ENCODE data around the gene KCNT1.
A peak's percentile ranks its signal among the peaks of the same experiment; 100 is the strongest.

The KCNT1 gene

DNA sequence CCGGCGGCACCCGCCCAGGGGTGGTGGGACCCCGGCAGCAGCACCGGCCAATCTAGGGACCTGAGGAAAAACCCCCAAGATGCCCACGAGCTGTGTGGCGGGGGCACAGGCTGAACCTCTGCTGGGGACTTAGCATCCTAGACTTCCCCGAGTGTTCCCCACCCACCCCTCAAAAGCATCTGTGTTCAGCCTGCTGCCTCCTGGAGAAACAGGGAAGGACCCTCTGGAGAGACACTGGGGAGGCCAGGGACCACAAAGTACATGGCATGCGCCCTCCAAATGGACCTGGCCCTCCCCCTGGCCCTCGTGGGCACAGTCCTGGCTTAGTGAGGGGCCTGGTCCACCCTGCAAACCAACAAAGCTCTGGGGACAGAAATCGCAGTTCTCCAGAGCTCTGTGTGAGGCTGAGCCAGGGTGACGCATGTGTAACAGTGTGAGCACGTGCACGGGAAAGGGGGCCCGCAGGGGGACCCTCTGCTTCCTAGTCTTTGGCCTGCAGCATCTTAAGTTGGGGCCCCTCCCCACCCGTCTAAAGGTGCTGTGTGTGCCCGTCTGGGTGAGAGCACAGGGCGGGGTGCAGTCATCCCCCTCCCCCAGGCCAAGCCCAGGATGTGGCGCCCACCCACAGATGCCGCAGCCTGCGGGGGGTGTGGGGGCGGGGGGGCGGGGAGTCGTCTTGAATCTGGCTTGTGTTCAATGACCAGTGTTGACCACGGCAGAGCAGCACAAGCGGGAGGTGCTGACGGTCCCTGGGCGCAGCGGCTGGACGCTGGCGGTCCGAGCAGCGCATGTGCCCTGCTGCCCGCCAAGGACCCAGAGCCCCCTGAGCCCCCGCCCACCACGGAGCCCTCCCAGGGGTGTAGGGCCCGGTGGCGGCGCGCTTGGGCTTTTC lies 672 bp upstream of the KCNT1 start:
- DNase-seq, result peak; percentile 43

DNA sequence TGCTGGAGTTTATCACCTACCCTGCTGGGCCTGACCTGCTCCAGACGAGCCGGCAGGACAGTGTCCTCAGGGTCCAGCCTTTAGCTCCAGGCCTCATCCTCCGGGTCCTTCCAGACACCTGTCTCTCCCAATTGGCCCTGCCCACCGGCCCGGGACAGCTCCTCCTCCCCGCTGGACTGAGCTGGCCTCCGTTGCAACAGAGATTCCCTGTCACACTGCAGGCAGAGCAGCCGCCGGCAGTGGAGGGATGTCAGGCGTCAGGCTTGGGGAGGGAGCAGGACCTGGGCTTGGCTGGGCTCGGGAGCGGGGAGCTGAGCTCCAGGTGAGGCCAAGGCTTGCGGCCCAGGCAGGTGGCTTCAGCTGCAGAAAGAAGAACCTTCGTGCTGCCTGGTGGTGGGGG lies 1.7 kb downstream of the KCNT1 start:
- no peak for DNase-seq

DNA sequence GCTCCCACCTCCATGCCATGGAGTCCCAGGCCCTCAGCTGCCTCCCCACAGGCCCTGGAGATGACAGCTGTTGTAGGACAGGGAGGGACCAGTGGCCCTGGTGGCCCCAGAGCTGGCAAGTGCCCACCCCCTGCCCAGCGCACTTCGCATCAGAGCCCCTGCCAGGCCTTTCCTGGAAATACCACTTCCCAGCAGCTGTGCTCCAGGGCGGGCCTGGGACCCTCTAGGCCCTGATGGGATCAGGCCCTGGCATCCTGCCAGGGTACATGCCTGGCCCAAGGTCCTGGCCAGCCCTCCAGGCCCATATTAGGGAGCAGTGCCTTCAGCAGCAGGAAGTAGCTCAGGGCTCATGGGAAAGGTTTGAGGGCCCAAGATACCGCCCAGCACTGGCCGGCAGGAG lies 2.5 kb downstream of the KCNT1 start:
- peak; percentile 77 for DNase-seq

DNA sequence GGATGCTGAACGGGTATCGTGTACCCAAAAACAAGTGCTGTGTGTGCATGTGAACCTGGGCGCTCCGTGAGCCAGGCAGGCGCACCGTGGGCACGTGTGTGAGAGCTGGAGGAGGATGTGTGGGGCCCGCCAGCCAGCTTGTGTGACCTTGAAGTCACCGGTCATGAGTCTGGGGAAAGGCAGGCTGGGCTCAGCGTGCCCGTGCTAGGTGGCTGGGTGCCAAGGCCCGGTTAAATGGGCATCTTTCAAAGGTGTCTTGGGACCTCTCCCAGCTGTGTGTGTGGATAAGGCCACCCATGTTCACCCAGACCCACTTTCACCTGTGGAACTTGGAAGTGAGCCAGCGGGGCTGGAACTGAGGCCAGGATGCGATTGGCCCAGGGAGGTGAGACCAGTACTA lies 3.4 kb downstream of the KCNT1 start:
- no peak for DNase-seq

DNA sequence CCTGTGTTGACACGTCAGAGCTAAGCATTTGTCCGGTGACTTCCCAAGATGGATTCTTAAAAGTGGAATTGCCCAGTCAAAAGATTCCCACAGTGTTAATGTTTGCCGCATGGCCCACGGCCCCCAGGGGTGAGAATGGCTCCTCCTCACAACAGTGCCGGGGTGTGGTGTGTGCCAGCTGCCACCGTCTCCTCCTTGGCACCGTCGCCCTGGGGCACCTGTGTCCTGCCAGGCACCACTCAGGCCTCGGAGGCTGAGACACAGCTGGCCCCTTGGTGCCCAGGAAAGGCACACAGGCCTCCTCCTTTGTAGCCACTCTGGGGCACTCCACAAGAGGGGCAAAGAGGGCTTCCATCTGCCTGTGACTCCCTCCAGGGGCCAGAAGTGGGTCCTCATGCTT lies 4.3 kb downstream of the KCNT1 start:
- DNase-seq, result no peak

DNA sequence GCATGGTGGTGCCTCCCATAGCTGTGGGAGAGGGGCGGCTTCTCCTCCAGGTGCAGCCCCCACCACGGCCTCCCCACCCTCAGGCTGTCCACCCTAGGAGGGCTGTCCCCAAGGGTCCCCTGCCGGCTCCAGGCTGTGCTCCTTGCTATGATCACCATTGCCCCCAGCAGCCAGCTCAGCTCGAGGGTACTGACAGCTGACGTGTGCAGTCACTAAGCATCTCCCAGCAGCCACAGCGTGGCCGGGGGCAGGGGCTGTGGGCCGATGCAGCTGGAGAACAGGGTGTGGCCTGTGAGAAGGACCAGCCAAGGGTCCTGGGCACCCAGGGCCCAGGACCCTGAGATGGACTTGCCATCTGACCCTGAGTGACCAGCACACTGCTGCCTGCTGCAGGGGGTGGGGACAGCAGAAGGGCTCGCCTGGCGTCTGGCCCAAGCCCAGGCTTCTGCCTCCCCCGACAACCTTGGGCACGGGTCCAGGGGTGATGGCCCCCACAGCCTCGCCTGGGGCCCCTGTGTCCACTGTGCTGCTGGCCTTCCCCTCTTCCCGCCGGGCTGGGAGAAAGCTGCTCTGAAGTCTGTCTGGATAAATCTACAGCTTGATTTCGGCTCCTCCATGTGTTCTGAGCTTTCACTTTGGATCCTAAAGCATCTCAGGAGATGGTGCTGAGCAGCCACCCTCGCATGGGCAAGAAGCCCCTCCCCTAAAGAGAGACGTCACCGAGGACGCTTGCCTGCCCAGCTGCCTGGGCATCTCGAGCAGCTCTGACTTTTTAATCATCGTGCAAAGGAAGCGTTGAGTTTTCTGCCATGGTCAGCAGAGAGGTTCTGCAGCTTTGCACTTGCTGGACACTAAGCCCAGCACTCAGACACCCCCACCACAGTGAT lies 5.5 kb downstream of the KCNT1 start:
- no peak for DNase-seq

DNA sequence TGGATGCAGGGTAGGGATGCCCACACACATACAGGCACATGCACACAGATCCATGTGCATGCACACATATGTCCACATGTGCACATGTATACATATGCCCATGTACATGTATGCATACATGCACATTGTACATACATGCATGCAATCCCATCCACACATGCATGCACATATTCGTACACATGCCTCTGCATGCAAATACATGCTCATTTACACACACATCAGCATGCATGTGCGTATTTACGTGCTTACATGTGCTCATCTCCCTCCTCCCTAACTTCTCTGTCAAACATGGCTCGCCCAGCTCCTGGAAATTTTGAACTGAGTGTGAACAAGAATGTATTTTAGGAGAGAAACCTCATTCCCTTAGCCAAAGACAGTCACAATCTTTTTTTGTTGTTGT lies 6.2 kb downstream of the KCNT1 start:
- no peak for DNase-seq

DNA sequence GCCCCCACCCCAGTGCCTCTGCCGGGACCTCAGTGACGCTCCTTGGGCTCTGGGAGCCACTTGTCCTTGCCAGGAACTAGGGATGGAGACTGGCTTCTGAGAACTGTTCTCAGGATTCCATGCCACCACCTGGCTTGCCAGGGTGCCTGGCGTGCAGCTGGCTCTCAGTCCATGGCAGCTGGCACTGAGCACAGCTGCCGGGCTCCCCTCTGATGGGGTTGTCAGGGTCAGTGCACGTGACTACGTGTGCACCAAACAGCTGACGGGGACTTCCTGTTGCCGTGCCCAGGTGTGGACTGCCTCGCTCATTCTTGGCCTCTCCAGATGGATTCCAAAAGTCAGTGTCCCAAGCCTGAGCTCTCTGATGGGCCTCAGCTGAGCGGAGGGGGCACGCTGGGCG lies 9.4 kb downstream of the KCNT1 start:
- peak; percentile 65 for DNase-seq

DNA sequence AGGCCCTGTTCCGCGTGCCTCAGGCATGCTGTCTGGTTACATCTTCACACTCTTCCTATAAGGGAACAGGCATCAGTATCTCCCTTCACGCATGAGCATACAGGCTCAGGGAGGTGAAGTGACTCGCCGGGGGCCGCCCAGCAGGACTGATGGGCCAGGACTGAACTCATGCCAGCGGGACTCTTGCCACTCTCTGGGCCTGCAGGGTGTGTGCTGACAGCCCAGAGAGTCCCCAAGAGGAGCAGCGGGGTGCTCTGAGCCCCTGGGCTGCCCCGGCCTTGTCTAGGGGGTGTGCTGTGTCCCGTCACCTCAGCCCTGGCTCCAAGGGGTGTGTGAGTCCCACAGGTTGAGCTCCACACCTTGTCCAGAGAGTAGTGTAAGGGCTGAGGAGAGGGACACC lies 9.9 kb downstream of the KCNT1 start:
- no peak for DNase-seq

DNA sequence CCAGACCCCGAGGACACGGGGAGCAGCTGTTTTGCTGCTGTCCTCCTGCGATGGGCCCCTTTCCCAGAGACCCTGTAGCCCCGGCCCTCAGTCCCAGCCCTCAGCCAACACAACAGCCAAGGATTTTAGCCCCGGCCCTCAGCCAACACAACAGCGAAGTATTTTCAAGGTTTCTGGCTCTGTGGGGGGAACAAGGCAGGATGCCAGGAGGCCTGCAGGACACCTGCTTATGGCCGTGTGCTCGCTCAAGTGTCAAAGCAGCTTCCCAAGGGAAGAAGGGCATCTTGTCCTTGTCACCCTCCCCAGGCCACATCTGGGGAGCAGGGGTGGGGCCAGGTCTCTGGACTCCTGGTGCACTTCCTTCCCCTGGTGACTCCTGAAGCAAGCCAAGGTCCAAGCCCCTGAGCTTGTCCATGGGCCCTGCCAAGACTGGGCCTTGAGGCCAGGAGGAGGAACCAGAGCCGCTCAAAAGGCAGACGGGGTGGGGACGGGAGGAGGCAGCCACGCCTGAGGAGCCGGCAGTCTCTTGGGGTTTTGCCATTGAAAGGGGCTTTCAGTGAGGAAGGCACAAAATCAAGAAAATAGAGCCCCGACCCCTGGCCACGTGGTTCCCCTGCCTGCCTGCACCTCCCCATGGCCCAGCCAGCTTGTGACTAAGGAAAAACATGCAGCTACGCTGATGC lies 10.8 kb downstream of the KCNT1 start:
- DNase-seq, result peak; percentile 83

DNA sequence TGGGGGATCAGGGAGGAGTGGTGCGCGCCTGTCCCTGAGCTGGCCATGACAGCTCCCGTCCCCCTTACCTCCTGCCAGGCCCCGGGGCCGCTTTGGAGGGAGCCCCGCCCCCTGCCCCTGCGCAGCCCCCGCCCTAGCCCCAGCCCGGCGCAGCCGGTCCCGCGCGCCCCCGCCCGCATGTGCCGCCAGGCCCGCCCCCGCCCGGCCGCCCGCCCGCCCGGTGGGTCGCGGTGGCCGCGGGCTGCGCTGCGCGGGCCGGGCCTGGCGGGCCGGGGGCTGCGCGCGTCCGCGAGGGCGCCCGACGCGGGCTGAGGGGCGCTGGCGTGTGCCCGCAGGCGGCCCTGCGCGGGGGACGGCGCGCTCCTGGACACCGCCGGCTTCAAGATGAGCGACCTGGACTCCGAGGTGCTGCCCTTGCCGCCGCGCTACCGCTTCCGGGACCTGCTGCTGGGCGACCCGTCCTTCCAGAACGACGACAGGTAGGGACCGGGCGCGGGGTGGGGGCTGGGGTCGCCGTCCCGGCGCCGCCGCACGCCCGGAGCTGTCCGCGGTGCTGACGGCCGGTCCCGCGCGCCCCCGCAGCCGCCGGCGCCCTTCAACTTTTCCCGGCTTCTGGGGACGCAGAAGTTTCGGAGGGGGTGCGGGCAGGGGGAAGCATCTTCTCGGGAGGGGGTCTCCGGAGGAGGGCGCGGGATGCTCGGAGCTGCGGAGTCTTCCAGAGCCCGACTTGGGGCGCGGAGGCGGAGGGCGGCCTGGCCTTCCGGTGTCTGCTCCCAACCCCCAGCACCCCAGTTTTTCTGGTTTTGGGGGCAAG lies 12.5 kb downstream of the KCNT1 start:
- DNase-seq, result peak; percentile 48

DNA sequence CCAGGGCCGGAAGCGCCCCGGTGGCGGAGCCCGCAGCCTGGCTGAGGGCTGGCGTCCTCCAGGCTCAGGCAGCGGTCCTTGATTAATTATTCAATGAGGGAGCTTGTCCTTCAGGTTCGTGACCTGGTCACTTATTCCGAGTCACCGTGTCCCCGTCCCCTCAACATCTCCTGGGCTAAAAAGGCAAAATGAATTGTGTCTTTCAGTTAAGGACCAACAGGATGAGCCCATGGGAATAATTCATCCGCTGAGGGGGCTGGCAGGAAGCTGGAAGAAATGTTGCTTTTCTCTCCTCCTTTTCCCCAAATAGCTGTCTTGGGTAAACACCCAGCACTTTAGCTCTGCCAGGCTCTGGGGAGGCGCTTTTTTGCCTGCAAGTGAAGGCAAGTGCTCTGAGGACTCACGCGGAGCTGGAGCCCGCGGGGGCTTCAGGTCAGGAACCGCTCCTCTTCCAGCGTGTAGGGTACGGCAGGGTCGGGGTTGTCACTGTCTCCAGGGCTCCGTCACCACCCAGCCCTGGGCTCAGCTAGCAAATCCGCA lies 13.1 kb downstream of the KCNT1 start:
- DNase-seq, result no peak

DNA sequence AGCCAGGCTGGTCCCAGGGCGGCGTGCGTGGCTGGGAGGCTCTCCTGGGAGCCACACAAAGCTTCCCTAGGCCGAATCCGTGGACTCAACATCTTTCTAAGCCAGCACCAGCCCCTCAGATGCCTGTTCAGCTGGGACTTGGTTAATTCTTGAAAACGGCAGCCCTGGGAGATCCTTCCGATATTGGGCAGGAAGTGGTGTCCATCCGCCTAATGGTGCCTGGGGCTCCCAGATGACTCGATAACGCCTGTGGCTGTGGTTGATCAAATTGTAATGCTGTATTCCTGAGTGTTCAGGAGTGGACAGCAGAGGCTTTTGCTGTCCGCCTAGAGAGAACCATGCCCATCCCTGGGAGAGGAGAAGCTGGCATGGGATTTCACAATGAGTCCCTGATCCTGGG lies 14.1 kb downstream of the KCNT1 start:
- no peak for DNase-seq

DNA sequence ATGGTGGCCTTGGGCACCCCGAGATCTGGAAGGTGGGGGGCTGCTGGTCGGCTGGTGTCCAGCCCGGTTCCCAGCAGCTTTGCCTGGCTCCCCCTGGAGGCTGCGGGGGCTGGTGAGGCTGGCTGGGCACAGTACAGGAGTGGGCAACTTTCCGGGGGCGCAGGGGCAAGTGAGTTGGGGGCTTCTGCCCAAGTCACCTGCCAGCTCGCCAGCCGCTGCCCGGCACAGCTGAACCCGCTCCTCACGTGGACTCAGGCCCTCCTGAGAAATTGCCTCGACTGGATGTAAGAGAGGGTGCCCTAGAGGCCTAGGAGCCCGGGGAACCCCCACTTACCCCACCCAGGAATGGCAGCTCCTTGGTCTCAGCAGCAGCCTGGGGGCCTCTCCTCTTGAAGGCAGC lies 15.4 kb downstream of the KCNT1 start:
- no peak for DNase-seq

DNA sequence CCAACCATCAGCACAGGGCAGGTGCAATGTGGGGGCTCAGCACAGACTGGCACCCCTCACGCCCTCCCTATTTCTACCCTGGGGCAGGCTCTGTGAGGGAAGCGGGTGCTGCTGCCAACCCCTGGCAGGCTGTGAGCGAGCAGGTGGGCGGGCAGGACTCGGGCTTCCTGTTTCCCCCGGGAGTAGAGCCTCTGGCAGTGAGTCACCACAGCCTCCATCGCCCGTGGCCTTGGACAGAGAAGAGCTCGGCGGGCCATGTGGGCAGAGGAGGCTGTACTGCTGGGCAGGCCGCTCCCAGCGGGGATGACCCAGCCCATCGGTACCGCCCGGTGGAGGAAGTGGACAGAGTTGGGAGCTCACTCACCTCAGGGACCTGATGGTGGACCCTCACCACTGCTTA lies 16.6 kb downstream of the KCNT1 start:
- no peak for DNase-seq

DNA sequence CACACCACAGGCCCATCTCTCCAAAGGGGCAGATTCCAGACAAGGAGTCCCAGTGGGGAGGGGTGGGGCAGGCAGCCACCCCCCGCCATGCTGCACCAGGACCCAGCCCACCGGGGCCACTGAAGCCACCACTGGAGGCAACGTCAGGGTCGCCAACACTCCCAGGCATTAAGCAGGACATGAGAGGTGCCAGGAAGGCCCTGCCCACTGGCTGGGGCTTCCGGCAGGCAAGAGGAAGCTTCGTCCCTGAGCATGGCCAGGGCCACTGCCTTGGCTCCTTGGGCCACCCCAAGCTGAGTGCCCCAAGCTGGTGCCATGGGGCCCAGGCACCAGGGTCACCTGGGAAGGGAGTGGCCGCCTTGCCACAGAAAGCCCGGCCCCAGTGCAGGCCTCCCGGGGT lies 17.5 kb downstream of the KCNT1 start:
- no peak for DNase-seq

DNA sequence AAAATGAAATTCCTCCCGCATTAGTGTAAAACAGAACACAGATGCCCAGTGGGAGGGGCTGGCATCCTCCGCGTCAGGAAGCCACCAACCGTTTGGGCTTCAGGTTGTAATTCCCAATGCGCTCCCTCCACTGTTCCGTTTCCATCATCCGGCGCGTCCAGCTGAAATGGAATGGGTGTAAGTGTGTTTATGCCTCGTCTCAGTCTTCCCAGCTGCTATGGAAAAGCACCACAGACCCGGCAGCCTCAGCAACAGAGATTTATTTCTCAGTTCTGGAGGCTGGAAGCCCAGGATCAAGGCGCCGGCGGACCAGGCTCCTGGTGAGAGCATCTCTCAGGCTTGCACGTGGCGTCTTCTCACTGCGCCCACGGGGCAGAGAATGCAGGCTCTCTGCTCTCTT lies 20.4 kb downstream of the KCNT1 start:
- DNase-seq, result no peak

DNA sequence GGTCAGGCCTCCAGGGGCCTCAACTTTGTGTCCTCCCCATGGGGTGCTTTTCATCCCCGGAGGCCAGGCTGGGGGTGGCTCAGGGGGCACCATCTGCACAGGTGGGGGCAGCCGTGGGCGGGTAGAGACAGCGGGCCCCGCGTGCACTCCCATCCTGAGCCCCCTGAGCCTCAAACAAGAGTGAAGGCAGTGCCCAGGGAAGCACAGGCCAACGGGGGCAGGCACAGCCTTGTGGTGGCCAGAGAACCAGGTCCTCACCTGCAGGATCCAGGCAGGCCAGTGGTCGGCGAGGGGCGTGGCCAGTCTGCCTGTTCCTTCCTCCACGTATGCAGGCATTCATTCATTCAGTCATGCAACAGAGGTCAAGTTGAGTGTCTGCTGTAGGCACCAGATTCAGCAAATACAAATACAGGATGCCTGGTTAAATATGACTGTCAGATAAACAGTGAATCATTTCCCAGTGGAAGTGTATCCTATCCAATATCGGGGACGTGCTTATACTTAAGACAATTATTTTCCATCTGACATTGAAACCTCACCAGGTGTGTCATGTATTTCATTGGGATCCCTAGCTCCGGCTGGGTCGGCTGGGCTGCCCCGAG lies 22.3 kb downstream of the KCNT1 start:
- no peak for DNase-seq

DNA sequence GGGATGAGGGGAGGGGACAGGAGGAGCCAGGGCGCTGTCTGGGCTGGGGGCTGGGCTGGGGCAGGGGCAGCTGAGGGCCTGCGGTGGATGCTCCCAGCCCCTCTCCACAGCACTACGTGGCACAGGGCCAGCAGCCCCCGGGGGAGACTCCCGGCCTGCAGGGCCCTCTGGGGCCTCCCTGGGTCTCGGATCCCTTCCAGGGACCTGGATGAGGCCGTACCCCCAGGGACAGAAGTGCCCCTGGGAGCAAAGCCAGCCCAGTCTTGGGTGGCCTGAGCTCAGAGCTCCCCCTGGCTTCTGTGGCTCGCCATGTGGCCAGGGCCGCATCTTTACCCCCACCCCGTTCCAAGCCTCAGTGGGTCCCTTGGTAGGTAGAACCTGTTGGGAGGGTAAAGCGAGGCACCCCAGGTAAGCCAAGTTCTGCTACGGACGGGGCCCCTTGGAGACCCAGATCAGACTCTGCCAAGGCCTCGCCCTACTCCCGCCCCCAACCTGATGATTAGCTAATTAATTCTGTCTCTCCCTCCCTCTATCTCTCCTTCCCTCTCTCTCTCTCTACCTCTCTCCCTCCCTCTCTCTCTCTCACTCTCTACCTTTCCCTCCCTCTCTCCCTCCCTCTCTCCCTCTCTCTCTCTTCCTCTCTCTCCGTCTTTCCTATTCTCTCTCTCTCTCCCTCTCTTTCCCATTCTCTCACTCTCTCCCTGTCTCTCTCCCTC lies 24.3 kb downstream of the KCNT1 start:
- DNase-seq, result no peak

DNA sequence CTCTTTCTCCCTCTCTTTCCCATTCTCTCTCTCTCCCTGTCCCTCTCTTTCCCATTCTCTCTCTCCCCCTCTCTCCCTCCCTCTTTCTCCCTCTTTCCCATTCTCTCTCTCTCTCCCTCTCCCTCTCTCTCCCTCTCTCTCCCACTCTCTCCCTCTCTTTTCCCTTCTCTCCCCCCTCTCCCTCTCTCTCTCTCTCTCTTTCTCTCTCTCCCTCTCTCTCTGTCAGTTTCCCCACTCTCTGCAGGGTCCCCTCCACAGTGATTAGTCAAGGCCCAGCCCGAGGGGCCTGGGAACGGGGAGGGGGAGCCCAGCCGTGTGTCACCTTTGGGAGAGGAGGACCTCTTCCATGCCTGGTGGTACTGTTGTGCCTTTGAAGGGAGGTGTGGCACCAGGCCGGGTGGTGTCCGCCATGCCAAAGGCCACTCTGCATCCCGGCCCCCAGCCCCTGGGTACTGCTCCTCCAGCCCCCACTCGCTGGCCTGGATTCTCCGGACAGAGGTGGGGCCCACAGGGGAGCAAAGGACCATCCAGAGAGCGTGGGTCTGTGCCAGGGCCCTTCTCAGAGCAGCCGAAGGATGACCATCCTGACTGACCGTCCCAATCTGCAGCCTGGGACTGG lies 25.4 kb downstream of the KCNT1 start:
- DNase-seq, result no peak

All from right hindlimb (tissue), 1 donor.